ENCODE data around the gene DNER. TPM values are rescaled to one million over a fixed set of nuclear protein-coding genes. Genes with fewer than 3 reads are reported as not detected.
"Not testable (repeated sequence)": the region's sequence is repeated elsewhere in the genome, so short reads cannot be mapped to it uniquely, and the experiment has no call there.

Gene DNER
- total RNA-seq, 2 donors from 2014 or later, result 2.6 to 6.0 TPM

- 47% methylated on average over 2 of the region's 2 CpGs for WGBS
- no peak overlapping the region for H3K27ac ChIP-seq
- intact Hi-C loops (cut with DNase I), result no loop called here
- H3K36me3 ChIP-seq, result no peaks in the 10 kb centered on the region
- TF ChIP-seq POLR2A (IDR thresholded peaks at IDR 0.05), result no peak
- TF ChIP-seq POLR2AphosphoS5 (IDR thresholded peaks at IDR 0.05), result no peak
- TF ChIP-seq, protein P1, sequence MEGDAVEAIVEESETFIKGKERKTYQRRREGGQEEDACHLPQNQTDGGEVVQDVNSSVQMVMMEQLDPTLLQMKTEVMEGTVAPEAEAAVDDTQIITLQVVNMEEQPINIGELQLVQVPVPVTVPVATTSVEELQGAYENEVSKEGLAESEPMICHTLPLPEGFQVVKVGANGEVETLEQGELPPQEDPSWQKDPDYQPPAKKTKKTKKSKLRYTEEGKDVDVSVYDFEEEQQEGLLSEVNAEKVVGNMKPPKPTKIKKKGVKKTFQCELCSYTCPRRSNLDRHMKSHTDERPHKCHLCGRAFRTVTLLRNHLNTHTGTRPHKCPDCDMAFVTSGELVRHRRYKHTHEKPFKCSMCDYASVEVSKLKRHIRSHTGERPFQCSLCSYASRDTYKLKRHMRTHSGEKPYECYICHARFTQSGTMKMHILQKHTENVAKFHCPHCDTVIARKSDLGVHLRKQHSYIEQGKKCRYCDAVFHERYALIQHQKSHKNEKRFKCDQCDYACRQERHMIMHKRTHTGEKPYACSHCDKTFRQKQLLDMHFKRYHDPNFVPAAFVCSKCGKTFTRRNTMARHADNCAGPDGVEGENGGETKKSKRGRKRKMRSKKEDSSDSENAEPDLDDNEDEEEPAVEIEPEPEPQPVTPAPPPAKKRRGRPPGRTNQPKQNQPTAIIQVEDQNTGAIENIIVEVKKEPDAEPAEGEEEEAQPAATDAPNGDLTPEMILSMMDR (IDR thresholded peaks at IDR 0.05), result no peak
- no peak overlapping the region for H3K4me3 ChIP-seq
- no peak for DNase-seq (ENCODE audit: low spot score)
- no peaks in the 10 kb centered on the region for H3K4me1 ChIP-seq (replicated peaks)
- no peaks in the 10 kb centered on the region for H3K27me3 ChIP-seq (replicated peaks; ENCODE audit: insufficient read depth)
- no peaks in the 10 kb centered on the region for H3K9me3 ChIP-seq
Observed at GRCh38 chr2:229708335-229708734, 6.0 kb downstream of the DNER start.

- WGBS, result 80% methylated on average over 5 of the region's 5 CpGs
- no peak for DNase-seq (ENCODE audit: low spot score)
- intact Hi-C loops (cut with DNase I), result no loop called here
- no peak overlapping the region for H3K27ac ChIP-seq
- H3K27me3 ChIP-seq (replicated peaks; ENCODE audit: insufficient read depth), result no peaks in the 10 kb centered on the region
- no peaks in the 10 kb centered on the region for H3K36me3 ChIP-seq
- H3K4me3 ChIP-seq, result no peak overlapping the region
- H3K9me3 ChIP-seq, result no peaks in the 10 kb centered on the region
- H3K4me1 ChIP-seq (replicated peaks), result no peaks in the 10 kb centered on the region
- no peak for TF ChIP-seq POLR2AphosphoS5 (IDR thresholded peaks at IDR 0.05)
Observed at GRCh38 chr2:229703909-229704630, 10.3 kb downstream of the DNER start.

DNA sequence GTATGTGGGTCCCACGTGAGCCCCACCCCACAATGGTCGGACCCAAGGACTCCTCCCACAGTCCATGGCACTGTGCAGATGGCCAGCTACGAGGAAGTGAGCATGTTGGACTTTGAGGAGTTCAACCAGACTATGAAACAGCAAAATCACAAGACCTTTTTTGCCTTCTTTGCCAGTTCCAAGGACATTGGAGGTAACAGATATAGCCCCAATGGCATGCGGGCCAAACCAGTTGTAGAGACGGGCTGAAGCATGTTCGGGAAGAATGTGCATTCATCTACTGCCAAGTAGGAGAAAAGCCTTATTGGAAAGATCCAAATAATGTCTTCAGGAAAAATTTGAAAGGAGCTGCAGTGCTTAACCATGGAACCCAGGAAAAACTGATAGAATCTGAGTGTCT, 12.6 kb downstream of the DNER start:
- Histone ChIP-seq H3K9me3 (no peaks in the 10 kb centered on the region), H3K4me3 (no peak overlapping the region), H3K4me1 (replicated peaks) (no peaks in the 10 kb centered on the region), H3K27me3 (replicated peaks; ENCODE audit: insufficient read depth) (no peaks in the 10 kb centered on the region), H3K36me3 (no peaks in the 10 kb centered on the region), H3K27ac (no peak overlapping the region)
- peak; percentile 73 for TF ChIP-seq POLR2AphosphoS5 (IDR thresholded peaks at IDR 0.05)
- TF ChIP-seq, protein P1 (IDR thresholded peaks at IDR 0.05), result no peak
- intact Hi-C loops (cut with DNase I), result no loop called here
- DNase-seq (ENCODE audit: low spot score), result peak; percentile 66
- WGBS, result 41% methylated on average over 6 of the region's 6 CpGs

- intact Hi-C loops (cut with DNase I), result no loop called here
- Histone ChIP-seq H3K4me1 (replicated peaks) (no peaks in the 10 kb centered on the region), H3K36me3 (no peaks in the 10 kb centered on the region), H3K27me3 (replicated peaks; ENCODE audit: insufficient read depth) (no peaks in the 10 kb centered on the region), H3K27ac (no peak overlapping the region), H3K9me3 (no peaks in the 10 kb centered on the region), H3K4me3 (no peak overlapping the region)
- DNase-seq (ENCODE audit: low spot score), result no peak
- TF ChIP-seq POLR2AphosphoS5 (IDR thresholded peaks at IDR 0.05) (no peak), POLR2A (IDR thresholded peaks at IDR 0.05) (no peak)
- TF ChIP-seq, protein P1 (IDR thresholded peaks at IDR 0.05), result no peak
- WGBS, result 93% methylated on average over 2 of the region's 2 CpGs
Observed at GRCh38 chr2:229701062-229701461, 13.3 kb downstream of the DNER start.

- H3K4me3 ChIP-seq, result no peak overlapping the region
- H3K4me1 ChIP-seq (replicated peaks), result no peaks in the 10 kb centered on the region
- intact Hi-C loops (cut with DNase I), result no loop called here
- no peaks in the 10 kb centered on the region for H3K36me3 ChIP-seq
- no peaks in the 10 kb centered on the region for H3K27me3 ChIP-seq (replicated peaks; ENCODE audit: insufficient read depth)
- H3K27ac ChIP-seq, result no peak overlapping the region
- no peaks in the 10 kb centered on the region for H3K9me3 ChIP-seq
- 76% methylated on average over 2 of the region's 2 CpGs for WGBS
- TF ChIP-seq POLR2A (IDR thresholded peaks at IDR 0.05) (no peak), POLR2AphosphoS5 (IDR thresholded peaks at IDR 0.05) (no peak)
- TF ChIP-seq, protein P1 (IDR thresholded peaks at IDR 0.05), result no peak
- DNase-seq (ENCODE audit: low spot score), result no peak
Observed at GRCh38 chr2:229695961-229696360, 18.4 kb downstream of the DNER start.

GRCh38 chr2:229693845-229694244, 20.5 kb downstream of the DNER start:
- 86% methylated on average over 1 of the region's 1 CpG for whole genome bisulfite sequencing
- H3K27me3 ChIP-seq (replicated peaks; ENCODE audit: insufficient read depth), result not testable (repeated sequence)

More at GRCh38 chr2:229693845-229694244, 20.5 kb downstream of the DNER start:
- H3K4me3 ChIP-seq; intact Hi-C loops (cut with DNase I); DNase-seq (ENCODE audit: low spot score); H3K27ac ChIP-seq; H3K4me1 ChIP-seq (replicated peaks); H3K36me3 ChIP-seq; H3K9me3 ChIP-seq: not testable (repeated sequence)
